VCaP (cell line): Measurements from ENCODE around the gene PPIH.
A peak's percentile ranks its signal among the peaks of the same experiment; 100 is the strongest.
"Not testable (repeated sequence)": the region's sequence is repeated elsewhere in the genome, so short reads cannot be mapped to it uniquely, and the experiment has no call there.

Experiments used
- H3K27ac ChIP-seq: fragments of 450-650 bp; 2 replicates; pipeline ENCODE4 v1.5.1; 2017
- TF ChIP-seq, protein P1 (sequence below): fragments of 450-650 bp; conservative IDR thresholded peaks from 2 replicates; pipeline ENCODE4 v1.5.1; 2017; ENCODE audit warnings: mild to moderate bottlenecking, moderate library complexity

Gene PPIH

DNA sequence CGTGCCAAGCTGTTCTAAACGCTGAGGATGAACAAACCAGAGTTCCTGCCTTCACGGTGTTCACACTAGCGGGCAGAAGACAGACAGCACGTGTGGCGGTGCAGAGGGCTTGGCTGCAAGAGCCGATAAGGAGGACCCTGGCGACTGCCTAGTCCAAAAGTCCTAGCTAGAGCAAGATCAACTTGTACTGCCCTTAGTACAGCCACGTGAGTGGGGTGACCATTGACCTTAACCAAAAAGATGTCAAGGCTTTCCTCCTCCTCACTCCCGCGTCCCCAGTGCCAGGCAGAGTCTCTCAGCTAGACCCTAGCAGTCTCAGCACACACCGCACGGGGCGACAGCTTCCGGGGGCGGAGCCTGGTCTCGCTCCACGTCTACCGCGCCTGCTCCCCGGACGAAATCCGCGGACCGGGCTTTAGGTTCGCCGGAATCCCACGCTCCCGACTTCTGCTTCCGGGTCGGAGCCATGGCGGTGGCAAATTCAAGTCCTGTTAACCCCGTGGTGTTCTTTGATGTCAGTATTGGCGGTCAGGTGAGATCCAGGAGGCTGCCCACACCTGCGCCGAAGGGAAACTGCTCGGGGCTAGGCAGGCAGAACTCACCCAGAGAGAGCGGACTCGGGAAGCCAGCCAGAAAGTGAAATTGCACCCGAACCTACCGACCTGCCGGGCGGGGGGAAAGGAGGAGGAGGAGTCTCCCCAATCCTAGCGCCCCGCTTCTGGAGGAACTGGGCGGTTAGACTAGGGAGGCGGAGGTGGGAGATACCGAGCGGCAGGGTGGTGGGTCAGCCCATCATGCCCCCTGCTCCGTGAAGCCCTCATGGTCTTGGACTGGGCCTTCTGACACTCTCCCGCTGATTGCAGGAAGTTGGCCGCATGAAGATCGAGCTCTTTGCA lies at the start of gene PPIH:
Gene PPIH (plus strand): TSS at position 443 of the 896 bp plus-strand sequence. CDS start 24 bp downstream, at position 467.
- H3K27ac ChIP-seq: peak within 1 kb of the TSS; percentile 93
- TF ChIP-seq, protein P1, sequence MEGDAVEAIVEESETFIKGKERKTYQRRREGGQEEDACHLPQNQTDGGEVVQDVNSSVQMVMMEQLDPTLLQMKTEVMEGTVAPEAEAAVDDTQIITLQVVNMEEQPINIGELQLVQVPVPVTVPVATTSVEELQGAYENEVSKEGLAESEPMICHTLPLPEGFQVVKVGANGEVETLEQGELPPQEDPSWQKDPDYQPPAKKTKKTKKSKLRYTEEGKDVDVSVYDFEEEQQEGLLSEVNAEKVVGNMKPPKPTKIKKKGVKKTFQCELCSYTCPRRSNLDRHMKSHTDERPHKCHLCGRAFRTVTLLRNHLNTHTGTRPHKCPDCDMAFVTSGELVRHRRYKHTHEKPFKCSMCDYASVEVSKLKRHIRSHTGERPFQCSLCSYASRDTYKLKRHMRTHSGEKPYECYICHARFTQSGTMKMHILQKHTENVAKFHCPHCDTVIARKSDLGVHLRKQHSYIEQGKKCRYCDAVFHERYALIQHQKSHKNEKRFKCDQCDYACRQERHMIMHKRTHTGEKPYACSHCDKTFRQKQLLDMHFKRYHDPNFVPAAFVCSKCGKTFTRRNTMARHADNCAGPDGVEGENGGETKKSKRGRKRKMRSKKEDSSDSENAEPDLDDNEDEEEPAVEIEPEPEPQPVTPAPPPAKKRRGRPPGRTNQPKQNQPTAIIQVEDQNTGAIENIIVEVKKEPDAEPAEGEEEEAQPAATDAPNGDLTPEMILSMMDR: 0 out of 2 replicates have a peak, but pooled peaks have one; percentile 13

DNA sequence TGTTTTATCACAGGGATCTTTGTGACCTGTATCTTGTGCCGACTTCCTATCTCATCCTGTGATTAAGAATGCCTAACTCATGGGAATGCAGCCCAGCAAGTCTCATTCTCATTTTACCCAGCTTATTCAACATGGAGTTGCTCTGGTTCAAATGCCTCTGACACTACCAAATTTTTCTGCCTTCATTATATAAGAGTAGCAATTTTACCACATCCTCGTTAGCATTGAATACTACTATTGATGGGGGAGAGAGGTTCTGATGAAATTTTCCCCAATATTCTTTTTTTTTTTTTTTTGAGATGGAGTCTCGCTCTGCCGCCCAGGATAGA lies 44.5 kb upstream of the PPIH start:
- no peak overlapping the region for H3K27ac ChIP-seq
- TF ChIP-seq, protein P1: no peak

DNA sequence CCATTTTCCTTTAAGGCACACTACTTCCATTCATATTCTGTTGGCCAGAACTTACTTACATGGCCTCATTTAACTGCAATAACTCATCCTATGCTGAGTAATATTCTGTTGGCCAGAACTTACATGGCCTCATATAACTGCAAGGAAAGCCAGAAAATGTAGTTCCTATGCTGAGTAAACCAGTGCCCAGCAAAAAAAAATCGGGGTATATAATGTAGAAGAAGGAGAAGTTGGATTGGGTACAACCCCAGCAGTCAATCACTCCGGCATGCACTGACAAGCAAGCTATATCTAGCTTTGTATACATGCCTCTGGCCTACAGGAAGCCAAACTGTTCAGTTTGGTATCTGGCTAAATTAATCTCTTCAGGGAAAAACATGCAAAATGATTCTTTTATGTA lies 39.4 kb upstream of the PPIH start:
- no peak overlapping the region for H3K27ac ChIP-seq
- TF ChIP-seq, protein P1: no peak

DNA sequence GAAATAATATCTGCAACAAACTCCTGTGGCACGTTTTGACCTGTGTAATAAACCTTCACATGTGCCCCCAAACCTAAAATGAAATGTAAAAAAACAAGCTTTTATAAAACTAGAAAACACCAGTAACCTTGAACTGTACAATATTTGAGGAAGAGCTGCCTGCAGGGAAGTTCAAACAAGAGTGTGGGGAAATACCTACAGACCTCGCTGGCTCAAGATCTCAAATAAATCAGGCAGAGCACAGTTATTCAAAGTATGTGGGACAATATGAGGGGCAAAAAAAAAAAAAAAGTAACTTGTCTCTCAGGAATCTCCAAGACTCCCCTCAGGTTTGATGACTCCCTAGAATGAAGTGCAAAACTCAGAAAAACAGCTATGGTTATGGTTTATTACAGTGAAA lies 37.9 kb upstream of the PPIH start:
- no peak overlapping the region for H3K27ac ChIP-seq
- TF ChIP-seq, protein P1: no peak

GRCh38 chr1:42621180-42621579 lies 37.0 kb upstream of the PPIH start:
- not testable (repeated sequence) for H3K27ac ChIP-seq

DNA sequence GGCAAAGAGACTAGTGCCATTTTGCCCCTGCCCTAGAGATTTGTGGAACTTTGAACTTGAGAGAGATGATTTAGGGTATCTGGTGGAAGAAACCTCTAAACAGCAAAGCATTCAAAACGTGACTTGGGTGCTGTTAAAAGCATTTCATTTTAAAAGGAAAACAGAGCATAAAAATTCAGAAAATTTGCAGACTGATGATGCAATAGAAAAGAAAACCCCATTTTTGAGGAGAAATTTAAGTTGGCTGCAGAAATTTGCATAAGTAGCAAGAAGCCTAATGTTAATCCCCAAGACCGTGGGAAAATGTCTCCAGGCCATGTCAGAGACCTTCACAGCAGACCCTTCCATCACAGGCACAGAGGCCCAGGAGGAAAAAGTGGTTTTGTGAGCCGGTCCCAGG lies 31.0 kb upstream of the PPIH start:
- H3K27ac ChIP-seq: not testable (repeated sequence)

DNA sequence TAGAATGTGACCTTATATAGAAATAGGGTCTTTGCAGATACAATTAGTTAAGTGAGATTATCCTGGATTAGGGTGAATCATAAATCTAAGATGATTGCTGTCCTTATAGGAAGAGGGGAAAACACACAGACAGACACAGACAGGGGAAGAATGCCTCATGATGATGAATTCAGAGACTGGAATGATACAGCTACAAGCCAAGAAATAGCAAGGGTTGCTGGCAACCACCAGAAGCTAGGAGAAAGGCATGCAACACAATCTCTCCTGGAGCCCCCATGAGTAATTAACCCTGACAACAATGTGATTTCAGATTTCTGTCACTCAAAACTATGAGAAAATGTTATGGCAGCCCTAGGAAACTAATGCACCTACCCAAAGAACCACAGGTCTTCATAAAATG lies 19.1 kb upstream of the PPIH start:
- H3K27ac ChIP-seq: no peak overlapping the region
- TF ChIP-seq, protein P1: no peak

- TF ChIP-seq, protein P1: no peak
- no peak overlapping the region for H3K27ac ChIP-seq
These were observed 12.2 kb upstream of the PPIH start for GRCh38 chr1:42646056-42646455.
